ENCODE data around the gene ADARB2. TPM values are rescaled to one million over a fixed set of nuclear protein-coding genes. Genes with fewer than 3 reads are reported as not detected.

The ADARB2 gene
- total and polyA plus RNA-seq, 8 donors: 0.41 to 0.92 (median 0.76) TPM

GRCh38 chr10:1731592-1731991 lies 5.7 kb downstream of the ADARB2 start:
- intact Hi-C loops (cut with DNase I): no loop called here
- H3K27me3 ChIP-seq: peaks cover 24 to 92% of the 10 kb centered on the region in 2 donors
- no peaks in the 10 kb centered on the region for H3K4me1 ChIP-seq
- DNase-seq (no peak), ATAC-seq (no peak)
- no peak overlapping the region for H3K27ac ChIP-seq
- H3K9me3 ChIP-seq: no peaks in the 10 kb centered on the region
- H3K36me3 ChIP-seq: no peaks in the 10 kb centered on the region
- TF ChIP-seq CTCF (IDR thresholded peaks at IDR 0.05): no peak
- H3K4me3 ChIP-seq: no peak overlapping the region

- Histone ChIP-seq H3K36me3 (no peaks in the 10 kb centered on the region), H3K27me3 (peaks cover 11 to 79% of the 10 kb centered on the region in 2 donors), H3K9me3 (no peaks in the 10 kb centered on the region), H3K4me1 (no peaks in the 10 kb centered on the region), H3K27ac (no peak overlapping the region), H3K4me3 (no peak overlapping the region)
- no peak for TF ChIP-seq CTCF (IDR thresholded peaks at IDR 0.05)
- ATAC-seq (no peak), DNase-seq (no peak)
- intact Hi-C loops (cut with DNase I): no loop called here
Observed at GRCh38 chr10:1729751-1730150, 7.6 kb downstream of the ADARB2 start.

GRCh38 chr10:1726861-1727260 lies 10.5 kb downstream of the ADARB2 start:
- ATAC-seq: no peak
- intact Hi-C loops (cut with DNase I): no loop called here
- H3K4me3 ChIP-seq: no peak overlapping the region
- DNase-seq: no peak
- H3K27ac ChIP-seq: no peak overlapping the region
- H3K9me3 ChIP-seq: no peaks in the 10 kb centered on the region
- no peaks in the 10 kb centered on the region for H3K4me1 ChIP-seq
- no peaks in the 10 kb centered on the region for H3K36me3 ChIP-seq
- TF ChIP-seq CTCF (IDR thresholded peaks at IDR 0.05): no peak
- H3K27me3 ChIP-seq: peaks cover 0 to 54% of the 10 kb centered on the region in 2 donors

- DNase-seq (no peak), ATAC-seq (no peak)
- TF ChIP-seq CTCF (IDR thresholded peaks at IDR 0.05): no peak
- Histone ChIP-seq H3K27ac (no peak overlapping the region), H3K9me3 (no peaks in the 10 kb centered on the region), H3K36me3 (no peaks in the 10 kb centered on the region), H3K27me3 (peaks cover 0 to 36% of the 10 kb centered on the region in 2 donors), H3K4me3 (no peak overlapping the region), H3K4me1 (no peaks in the 10 kb centered on the region)
- intact Hi-C loops (cut with DNase I): no loop called here
Observed at GRCh38 chr10:1724921-1725488, 12.3 kb downstream of the ADARB2 start.

- no peak overlapping the region for H3K4me3 ChIP-seq
- ATAC-seq (no peak), DNase-seq (no peak)
- no peak for TF ChIP-seq CTCF (IDR thresholded peaks at IDR 0.05)
- H3K36me3 ChIP-seq: no peaks in the 10 kb centered on the region
- H3K4me1 ChIP-seq: no peaks in the 10 kb centered on the region
- intact Hi-C loops (cut with DNase I): no loop called here
- no peaks in the 10 kb centered on the region for H3K9me3 ChIP-seq
- H3K27me3 ChIP-seq: peaks cover 0 to 30% of the 10 kb centered on the region in 2 donors
- H3K27ac ChIP-seq: no peak overlapping the region
Observed at GRCh38 chr10:1716839-1717238, 20.5 kb downstream of the ADARB2 start.
